ENCODE results near the gene CDPF1.
"Not testable (repeated sequence)": the region's sequence is repeated elsewhere in the genome, so short reads cannot be mapped to it uniquely, and the experiment has no call there.

The CDPF1 gene

GRCh38 chr22:46219636-46220035 lies 30.5 kb downstream of the CDPF1 start:
- no peak for DNase-seq

DNA sequence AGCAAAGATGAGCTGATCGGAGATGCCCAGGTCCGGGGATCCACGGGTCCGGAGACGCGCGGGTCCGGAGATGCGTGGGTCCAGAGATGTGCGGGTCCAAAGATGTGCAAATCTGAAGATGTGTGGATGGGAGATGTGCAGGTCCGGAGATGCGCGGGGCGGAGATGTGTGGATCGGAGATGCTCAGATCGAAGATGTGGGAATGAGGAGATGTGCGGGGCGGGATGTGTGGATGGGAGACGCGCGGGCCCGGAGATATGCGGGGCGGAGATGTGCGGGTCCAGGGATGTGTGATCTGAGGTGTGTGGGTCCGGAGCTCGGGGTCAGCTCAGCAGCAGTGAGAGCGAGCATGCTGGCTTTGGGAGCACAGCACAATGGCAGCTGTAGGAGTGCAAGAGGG lies 35.5 kb downstream of the CDPF1 start:
- DNase-seq = no peak

DNA sequence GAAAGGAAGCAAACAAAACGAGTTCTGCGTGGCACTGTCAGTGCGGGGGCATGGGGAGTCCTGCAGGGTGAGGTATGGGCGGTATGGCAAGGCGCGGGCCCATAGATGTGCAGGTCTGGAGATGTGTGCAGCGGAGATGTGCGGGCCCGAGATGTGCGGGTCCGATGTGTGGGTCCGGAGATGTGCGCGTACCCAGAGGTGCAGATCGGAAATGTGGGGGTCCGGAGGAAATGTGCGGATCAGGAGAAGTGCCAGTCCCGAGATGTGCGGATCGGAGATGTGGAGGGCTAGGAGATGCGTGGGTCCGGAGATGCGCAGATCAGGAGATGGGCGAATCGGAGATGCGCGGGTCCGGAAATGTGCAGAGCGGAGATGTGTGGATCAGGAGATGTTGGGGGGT lies 35.9 kb downstream of the CDPF1 start:
- DNase-seq = no peak

GRCh38 chr22:46213052-46213451 lies 37.0 kb downstream of the CDPF1 start:
- DNase-seq = peak; percentile 46

DNA sequence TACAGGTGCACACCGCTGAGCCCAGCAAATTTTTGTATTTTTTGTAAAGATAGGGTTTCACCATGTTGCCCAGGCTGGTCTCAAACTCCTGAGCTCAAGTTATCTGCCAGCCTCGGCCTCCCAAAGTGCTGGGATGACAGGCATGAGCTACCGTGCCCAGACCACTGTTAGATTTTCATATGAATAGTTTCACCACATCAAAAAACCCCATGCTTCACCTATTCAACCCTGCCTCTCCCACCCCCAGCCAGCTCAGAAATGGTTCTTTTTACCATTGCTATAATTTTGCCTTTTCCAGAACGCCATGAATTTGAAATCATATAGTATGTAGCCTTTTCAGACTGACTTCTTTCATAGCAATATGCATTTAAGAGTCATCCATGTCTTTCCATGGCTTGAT lies 37.9 kb downstream of the CDPF1 start:
- no peak for DNase-seq

- no peak for DNase-seq
Measured at GRCh38 chr22:46209262-46209661, 40.8 kb downstream of the CDPF1 start.

GRCh38 chr22:46203601-46203980 lies 46.5 kb downstream of the CDPF1 start:
- DNase-seq = no peak

DNA sequence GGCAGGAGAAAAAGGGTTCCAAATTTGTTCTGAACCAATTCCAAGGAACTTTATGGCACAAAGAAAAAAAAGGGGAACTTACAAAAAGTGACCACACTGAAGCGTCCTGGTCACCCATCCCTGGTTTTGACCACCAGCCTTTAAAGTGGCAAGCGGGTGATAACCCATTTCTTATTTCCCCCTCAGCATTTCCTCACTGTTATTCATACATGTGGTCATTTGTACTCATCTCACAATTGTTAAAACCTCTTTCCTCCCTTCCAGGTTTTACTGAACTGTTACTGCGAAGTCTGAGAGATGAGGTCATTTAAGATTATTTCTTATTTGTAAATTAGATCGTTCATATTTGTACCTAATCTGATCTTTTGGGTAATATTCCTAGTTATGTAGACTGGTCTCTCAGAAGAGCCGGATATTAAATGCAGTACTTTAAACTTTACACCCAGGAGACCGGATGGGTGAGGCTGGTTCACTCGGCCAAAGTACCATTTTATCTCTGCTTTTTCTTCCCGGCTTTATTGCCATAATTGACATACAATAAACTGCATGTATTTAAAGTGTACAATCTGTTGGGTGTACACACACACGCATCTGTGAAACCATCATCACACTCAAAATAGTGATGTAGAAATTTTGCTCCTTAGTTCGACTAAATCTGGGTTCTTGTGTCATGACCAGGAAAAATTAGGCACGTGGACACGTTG lies 47.0 kb downstream of the CDPF1 start:
- DNase-seq = no peak

DNA sequence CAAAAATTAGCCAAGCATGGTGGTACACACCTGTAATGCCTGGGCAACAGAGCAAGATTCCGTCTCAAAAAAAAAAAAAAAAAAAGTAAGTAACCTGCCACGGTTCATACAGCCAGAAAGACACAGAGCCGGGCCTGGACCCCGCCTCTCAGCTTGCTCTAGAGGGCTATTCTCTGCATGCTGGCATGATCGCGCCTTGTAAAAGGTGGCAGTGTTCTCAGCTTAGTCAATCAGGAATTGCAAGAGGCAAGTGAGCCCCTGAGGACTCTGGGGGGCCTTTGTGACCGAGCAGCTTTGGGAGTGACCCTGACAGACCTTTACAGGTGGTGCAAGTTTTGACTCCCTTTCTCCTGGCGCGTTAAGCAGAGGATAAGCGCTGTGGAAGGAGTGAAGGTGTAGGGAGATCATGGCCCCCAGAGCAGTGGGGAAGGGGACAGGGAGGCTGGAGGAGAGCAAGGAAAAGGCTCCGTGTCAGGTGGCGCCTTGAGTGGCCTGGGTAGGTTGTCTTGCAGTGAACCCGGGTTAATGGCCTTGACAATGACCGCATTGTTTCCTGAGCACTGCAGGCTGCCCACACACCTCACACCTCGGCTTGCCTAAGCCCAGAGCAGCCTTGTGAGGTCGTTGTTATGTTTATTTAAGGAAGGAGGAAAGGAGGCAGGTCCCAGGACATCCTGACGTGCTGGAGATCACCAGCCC lies 48.9 kb downstream of the CDPF1 start:
- no peak for DNase-seq

- not testable (repeated sequence) for DNase-seq
Measured at GRCh38 chr22:46198806-46199205, 51.3 kb downstream of the CDPF1 start.

DNA sequence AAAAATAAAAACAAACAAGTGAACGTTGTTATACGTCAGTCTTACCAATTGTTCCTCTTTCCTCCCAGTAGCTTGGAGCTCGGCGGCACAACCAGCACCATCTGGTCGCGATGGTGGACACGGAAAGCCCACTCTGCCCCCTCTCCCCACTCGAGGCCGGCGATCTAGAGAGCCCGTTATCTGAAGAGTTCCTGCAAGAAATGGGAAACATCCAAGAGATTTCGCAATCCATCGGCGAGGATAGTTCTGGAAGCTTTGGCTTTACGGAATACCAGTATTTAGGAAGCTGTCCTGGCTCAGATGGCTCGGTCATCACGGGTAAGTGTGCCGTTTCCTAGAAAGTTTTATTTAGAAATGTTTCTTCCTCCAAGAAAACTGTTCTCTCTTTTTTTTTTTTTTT lies 51.8 kb downstream of the CDPF1 start:
- no peak for DNase-seq

- no peak for DNase-seq
Measured at GRCh38 chr22:46196278-46196677, 53.8 kb downstream of the CDPF1 start.

DNA sequence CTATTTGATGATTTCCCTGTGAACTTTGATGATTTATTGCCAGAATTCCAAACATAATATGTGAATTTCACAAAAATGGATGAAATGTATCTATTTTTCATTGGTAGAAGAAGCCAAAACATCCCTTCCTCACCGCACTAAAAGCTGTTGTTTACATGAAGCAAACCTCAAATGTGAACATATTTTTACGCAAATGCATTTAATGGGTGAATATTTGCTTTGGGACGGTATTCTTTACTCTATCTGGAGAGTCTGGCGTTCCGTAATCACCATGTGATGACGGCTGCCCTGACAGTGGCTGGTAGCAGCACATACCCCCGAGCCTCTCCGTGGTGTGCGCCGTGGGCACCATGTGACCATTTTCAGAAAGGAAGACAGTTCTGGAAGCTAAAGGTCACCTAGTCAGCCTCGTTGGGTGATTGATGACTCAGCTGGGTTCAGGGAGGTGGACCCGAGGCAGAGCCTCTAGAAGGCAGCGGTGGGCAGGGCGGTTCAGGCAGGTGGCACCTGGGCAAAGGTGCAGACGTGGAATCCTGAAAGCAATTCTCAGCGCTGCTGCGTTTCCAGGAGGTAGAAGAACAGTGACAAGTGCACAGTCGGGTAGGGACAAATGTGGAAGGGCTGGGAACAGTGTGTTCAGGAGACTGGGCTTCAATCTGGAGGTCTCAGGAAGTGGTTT lies 54.5 kb downstream of the CDPF1 start:
- DNase-seq = no peak

Data from suppressor macrophage treated with lipopolysaccharide for 4 hours (primary cell).